ENCODE data around the gene MYEOV.

MYEOV gene

DNA sequence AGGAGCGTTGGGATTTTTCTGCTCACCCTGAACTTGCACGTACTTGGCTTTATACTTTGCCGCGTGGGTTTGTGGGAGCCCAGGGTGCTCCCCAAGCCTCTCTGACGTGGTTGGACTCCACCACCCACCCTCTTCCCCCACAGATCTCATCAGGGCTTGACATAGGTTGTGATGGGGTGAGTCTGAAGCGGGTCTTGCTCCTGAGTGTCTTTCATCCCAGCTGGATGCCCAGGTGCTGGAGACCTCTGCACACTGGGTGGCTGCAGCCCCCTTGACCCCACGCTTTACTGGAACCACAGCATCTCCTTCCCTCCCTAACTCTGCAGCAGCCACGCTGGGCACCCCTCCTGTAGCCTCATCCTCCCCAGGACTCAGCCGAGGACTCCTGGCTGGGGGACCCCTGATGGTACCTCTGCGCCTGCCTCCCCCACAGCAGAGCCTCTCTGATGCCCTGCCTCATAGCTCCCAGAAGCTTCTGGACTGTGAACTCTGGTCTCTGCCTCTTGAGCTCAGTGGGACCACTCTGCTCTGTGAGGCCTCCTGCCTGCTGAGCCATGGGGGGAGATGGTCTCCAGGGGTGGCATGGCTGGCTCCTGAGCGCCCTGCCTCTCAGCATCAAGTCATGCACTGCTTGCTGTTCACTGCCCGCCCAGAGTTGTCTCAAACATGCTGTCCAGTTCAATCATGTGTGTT lies 45.2 kb downstream of the MYEOV start:
- Histone ChIP-seq H3K9me3 (ENCODE audit: insufficient read depth, low read length) (no peaks in the 10 kb centered on the region), H2AFZ (ENCODE audit: low read depth, low read length, severe bottlenecking) (no peak overlapping the region), H3K9ac (ENCODE audit: low read length) (no peak overlapping the region), H4K20me1 (ENCODE audit: low read depth, low read length) (no peaks in the 10 kb centered on the region), H3K4me3 (ENCODE audit: insufficient read depth, low read length, poor library complexity, severe bottlenecking) (no peak overlapping the region), H3K9me2 (replicated peaks; ENCODE audit: insufficient read depth, low read length) (no peaks in the 10 kb centered on the region), H3K4me2 (ENCODE audit: low read depth, low read length, poor library complexity, severe bottlenecking) (no peak overlapping the region), H3K27me3 (ENCODE audit: low read length) (no peaks in the 10 kb centered on the region), H3K27ac (ENCODE audit: low read depth, low read length) (no peak overlapping the region), H3K79me2 (ENCODE audit: insufficient read depth, low read length) (no peaks in the 10 kb centered on the region), H3K36me3 (ENCODE audit: low read length) (no peaks in the 10 kb centered on the region), H3F3A (ENCODE audit: insufficient read depth) (no peaks in the 10 kb centered on the region)
- TF ChIP-seq EZH2phosphoT487 (conservative IDR thresholded peaks at IDR 0.05; ENCODE audit: low read length), result no peak
- TF ChIP-seq, protein P1, sequence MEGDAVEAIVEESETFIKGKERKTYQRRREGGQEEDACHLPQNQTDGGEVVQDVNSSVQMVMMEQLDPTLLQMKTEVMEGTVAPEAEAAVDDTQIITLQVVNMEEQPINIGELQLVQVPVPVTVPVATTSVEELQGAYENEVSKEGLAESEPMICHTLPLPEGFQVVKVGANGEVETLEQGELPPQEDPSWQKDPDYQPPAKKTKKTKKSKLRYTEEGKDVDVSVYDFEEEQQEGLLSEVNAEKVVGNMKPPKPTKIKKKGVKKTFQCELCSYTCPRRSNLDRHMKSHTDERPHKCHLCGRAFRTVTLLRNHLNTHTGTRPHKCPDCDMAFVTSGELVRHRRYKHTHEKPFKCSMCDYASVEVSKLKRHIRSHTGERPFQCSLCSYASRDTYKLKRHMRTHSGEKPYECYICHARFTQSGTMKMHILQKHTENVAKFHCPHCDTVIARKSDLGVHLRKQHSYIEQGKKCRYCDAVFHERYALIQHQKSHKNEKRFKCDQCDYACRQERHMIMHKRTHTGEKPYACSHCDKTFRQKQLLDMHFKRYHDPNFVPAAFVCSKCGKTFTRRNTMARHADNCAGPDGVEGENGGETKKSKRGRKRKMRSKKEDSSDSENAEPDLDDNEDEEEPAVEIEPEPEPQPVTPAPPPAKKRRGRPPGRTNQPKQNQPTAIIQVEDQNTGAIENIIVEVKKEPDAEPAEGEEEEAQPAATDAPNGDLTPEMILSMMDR (IDR thresholded peaks at IDR 0.05; ENCODE audit: insufficient read depth, low read length, poor library complexity, severe bottlenecking), result no peak

DNA sequence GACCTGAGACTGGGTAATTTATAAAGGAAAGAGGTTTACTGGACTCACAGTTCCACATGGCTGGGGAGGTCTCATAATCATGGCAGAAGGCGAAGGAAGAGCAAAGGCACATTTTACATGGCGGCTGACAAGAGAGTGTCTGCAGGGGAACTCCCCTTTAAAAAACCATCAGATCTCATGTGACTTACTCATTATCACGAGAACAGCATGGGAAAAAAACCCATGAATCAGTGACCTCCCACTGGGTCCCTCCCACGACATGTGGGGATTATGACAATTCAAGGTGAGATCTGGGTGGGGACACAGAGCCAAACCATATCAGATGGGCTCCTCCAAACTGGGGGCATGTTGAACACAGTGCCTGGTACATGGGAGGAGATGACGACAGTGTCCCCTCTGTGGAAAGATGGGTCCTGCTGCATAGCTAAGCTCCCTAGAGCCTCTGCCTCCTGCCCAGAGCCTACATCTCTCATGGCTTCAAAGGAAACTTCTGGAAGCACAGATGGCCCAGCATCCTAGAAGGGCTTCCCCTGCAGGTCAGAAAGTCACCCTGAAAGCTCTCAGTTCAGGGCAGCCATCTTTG lies 46.1 kb downstream of the MYEOV start:
- Histone ChIP-seq H2AFZ (ENCODE audit: low read depth, low read length, severe bottlenecking) (no peak overlapping the region), H3K79me2 (ENCODE audit: insufficient read depth, low read length) (no peaks in the 10 kb centered on the region), H3K4me3 (ENCODE audit: insufficient read depth, low read length, poor library complexity, severe bottlenecking) (no peak overlapping the region), H3K9ac (ENCODE audit: low read length) (no peak overlapping the region), H3K9me2 (replicated peaks; ENCODE audit: insufficient read depth, low read length) (no peaks in the 10 kb centered on the region), H3F3A (ENCODE audit: insufficient read depth) (no peaks in the 10 kb centered on the region), H3K36me3 (ENCODE audit: low read length) (no peaks in the 10 kb centered on the region), H4K20me1 (ENCODE audit: low read depth, low read length) (no peaks in the 10 kb centered on the region), H3K27me3 (ENCODE audit: low read length) (no peaks in the 10 kb centered on the region), H3K4me2 (ENCODE audit: low read depth, low read length, poor library complexity, severe bottlenecking) (no peak overlapping the region), H3K9me3 (ENCODE audit: insufficient read depth, low read length) (no peaks in the 10 kb centered on the region), H3K27ac (ENCODE audit: low read depth, low read length) (no peak overlapping the region)
- no peak for TF ChIP-seq EZH2phosphoT487 (conservative IDR thresholded peaks at IDR 0.05; ENCODE audit: low read length)
- TF ChIP-seq, protein P1 (IDR thresholded peaks at IDR 0.05; ENCODE audit: insufficient read depth, low read length, poor library complexity, severe bottlenecking), result no peak

GRCh38 chr11:69342588-69343330 lies 48.8 kb downstream of the MYEOV start:
- H2AFZ ChIP-seq (ENCODE audit: low read depth, low read length, severe bottlenecking), result no peak overlapping the region
- H3K4me2 ChIP-seq (ENCODE audit: low read depth, low read length, poor library complexity, severe bottlenecking), result no peak overlapping the region
- no peaks in the 10 kb centered on the region for H3K9me2 ChIP-seq (replicated peaks; ENCODE audit: insufficient read depth, low read length)
- no peaks in the 10 kb centered on the region for H3F3A ChIP-seq (ENCODE audit: insufficient read depth)
- H3K27ac ChIP-seq (ENCODE audit: low read depth, low read length), result no peak overlapping the region
- peaks cover 3% of the 10 kb centered on the region; the same call in 1 of the 2 replicates for H3K27me3 ChIP-seq (ENCODE audit: low read length)
- no peaks in the 10 kb centered on the region for H3K36me3 ChIP-seq (ENCODE audit: low read length)
- H4K20me1 ChIP-seq (ENCODE audit: low read depth, low read length), result no peaks in the 10 kb centered on the region
- no peaks in the 10 kb centered on the region for H3K9me3 ChIP-seq (ENCODE audit: insufficient read depth, low read length)
- H3K4me3 ChIP-seq (ENCODE audit: insufficient read depth, low read length, poor library complexity, severe bottlenecking), result no peak overlapping the region
- no peaks in the 10 kb centered on the region for H3K79me2 ChIP-seq (ENCODE audit: insufficient read depth, low read length)
- TF ChIP-seq EZH2phosphoT487 (conservative IDR thresholded peaks at IDR 0.05; ENCODE audit: low read length), result no peak
- H3K9ac ChIP-seq (ENCODE audit: low read length), result no peak overlapping the region
